Measurements from ENCODE around the gene AATF.

DNA sequence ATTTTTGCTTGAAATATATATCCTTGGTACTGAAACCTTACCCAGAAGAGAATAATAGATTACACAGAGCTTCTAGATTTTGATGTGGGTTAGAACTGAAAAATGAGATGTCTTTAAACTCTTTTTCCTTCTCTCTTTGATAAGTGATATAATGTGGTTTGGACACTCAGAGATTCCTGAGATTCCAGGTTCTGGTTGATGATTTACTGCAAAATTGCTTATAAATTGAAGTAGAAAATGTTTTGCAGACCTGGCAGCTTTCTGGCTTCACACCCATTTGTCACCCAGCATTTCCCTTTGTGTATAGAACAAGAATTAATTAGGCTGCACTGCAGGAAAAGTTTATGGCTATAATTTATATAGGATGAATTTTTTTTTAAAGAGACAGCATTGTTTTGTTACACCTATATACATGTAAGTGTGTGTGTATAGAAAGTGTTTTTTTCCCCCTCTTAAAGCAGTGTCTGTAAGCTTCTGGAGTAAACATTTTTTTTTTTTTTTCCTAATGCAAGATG lies 23.5 kb downstream of the AATF start:
- TF ChIP-seq, protein P1, sequence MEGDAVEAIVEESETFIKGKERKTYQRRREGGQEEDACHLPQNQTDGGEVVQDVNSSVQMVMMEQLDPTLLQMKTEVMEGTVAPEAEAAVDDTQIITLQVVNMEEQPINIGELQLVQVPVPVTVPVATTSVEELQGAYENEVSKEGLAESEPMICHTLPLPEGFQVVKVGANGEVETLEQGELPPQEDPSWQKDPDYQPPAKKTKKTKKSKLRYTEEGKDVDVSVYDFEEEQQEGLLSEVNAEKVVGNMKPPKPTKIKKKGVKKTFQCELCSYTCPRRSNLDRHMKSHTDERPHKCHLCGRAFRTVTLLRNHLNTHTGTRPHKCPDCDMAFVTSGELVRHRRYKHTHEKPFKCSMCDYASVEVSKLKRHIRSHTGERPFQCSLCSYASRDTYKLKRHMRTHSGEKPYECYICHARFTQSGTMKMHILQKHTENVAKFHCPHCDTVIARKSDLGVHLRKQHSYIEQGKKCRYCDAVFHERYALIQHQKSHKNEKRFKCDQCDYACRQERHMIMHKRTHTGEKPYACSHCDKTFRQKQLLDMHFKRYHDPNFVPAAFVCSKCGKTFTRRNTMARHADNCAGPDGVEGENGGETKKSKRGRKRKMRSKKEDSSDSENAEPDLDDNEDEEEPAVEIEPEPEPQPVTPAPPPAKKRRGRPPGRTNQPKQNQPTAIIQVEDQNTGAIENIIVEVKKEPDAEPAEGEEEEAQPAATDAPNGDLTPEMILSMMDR (IDR thresholded peaks at IDR 0.05), result no peak
- TF ChIP-seq EZH2 (IDR thresholded peaks at IDR 0.05; ENCODE audit: borderline replicate concordance, insufficient read depth, low read depth, low read length, poor library complexity, severe bottlenecking), result no peak

Measured in B cell (primary cell).